Ovary (tissue), 9 donors: ENCODE results near the gene COL5A1. TPM values are rescaled to one million over a fixed set of nuclear protein-coding genes. Genes with fewer than 3 reads are reported as not detected.

ENCODE experiments used
- DNase-seq, 5 donors: peaks; one replicate each; pipeline ENCODE4 v3.0.0-alpha.2; 2019 to 2020
- H3K27ac ChIP-seq, 2 donors: fragments of 200-600 bp; one replicate each; pipeline versions ENCODE4 v1.5.1 to v1.8.0; 2019 to 2022
- H3K27me3 ChIP-seq: fragments of 200-600 bp; one replicate; pipeline ENCODE4 v1.8.0; 2022
- H3K36me3 ChIP-seq: fragments of 200-600 bp; sonication (generic); one replicate; pipeline ENCODE4 v1.5.1; 2019
- H3K4me1 ChIP-seq: one replicate; pipeline ENCODE4 v1.8.1; 2013; ENCODE audit warnings: mild to moderate bottlenecking, moderate library complexity; ENCODE audit not compliant: insufficient read depth
- H3K4me3 ChIP-seq: fragments of 200-600 bp; sonication (generic); one replicate; pipeline ENCODE4 v1.5.1; 2017
- H3K9me3 ChIP-seq, 2 donors: fragments of 200-600 bp in 1 of 2; sonication (generic) in 1 of 2; one replicate each; pipeline versions ENCODE4 v1.5.1 to v1.8.1; 2013 to 2019; ENCODE audit warnings: mild to moderate bottlenecking in 1 of 2, moderate library complexity in 1 of 2
- CTCF ChIP-seq, 3 donors: fragments of 450-650 bp in 2 of 3; fragments of 200-600 bp in 1 of 3; IDR thresholded peaks; one replicate each; pipeline versions ENCODE4 v1.5.1 to v1.8.0; 2016 to 2022; ENCODE audit warnings: antibody characterized with exemption in 3 of 3, mild to moderate bottlenecking in 1 of 3
- EP300 ChIP-seq: sonication (generic); formaldehyde crosslinking; IDR thresholded peaks from one replicate; pipeline ENCODE4 v1.6.1; 2017; ENCODE audit warnings: antibody characterized with exemption
- POLR2A ChIP-seq: fragments of 450-650 bp; IDR thresholded peaks from one replicate; pipeline ENCODE4 v1.6.1; 2017; ENCODE audit warnings: antibody characterized with exemption, mild to moderate bottlenecking, moderate library complexity
- WGBS, 3 donors: extraction: QIAGEN DNeasy Blood & Tissue Kit in 1 of 3; methylation state at CpG; one replicate each; pipeline versions ENCODE4 v1.1.5 to v1.1.7; 2013 to 2017; 5-methylcytosine and 5-hydroxymethylcytosine counted together
- intact Hi-C, 4 donors: fragments of 100-400 bp; cut with DNase I; formaldehyde crosslinking; loops; one replicate each; pipeline versions ENCODE4 v1.11.0 to v1.15.1; 2022 to 2023
- polyA plus RNA-seq, 2 donors: library from polyadenylated mRNA; stranded (reverse); fragments of 200-250 nt in 1 of 2; fragments of 350-450 nt in 1 of 2; fragmentation: Illumina TruSeq in 1 of 2; extraction: RNeasy Lipid Tissue Mini Kit (QIAGEN cat#74804) in 1 of 2; gene quantifications; one replicate each; pipeline ENCODE4 v1.2.3, GENCODE V29; 2013 to 2014
- total RNA-seq, 7 donors: library from RNA; depleted of rRNA in 2 of 7; stranded (reverse); fragments of >200 nt in 2 of 7; fragmentation: NEBNext Ultra II Directional in 3 of 7; extraction: Animal tissue kit (Norgen Biotek cat#: 25700) in 3 of 7; gene quantifications; one replicate each; pipeline versions ENCODE4 v1.1.0 to v1.2.4, GENCODE V29; 2016 to 2023
- donor health status: DM: no; HTN: no; CAD: no; lungs with moderate emphysema.
- donor health status: DM: no; HTN: no; CAD: no.
- donor health status: Bipolar disorder and iron deficiency.
- donor health status: DM: yes; HTN: yes; CAD: no.
- donor health status: DM: no; HTN: no; CAD: no.
- donor health status: DM: yes; HTN: yes; CAD: no.

Gene COL5A1
- total and polyA plus RNA-seq, 9 donors = 28.1 to 117 (median 54.6) TPM

DNA sequence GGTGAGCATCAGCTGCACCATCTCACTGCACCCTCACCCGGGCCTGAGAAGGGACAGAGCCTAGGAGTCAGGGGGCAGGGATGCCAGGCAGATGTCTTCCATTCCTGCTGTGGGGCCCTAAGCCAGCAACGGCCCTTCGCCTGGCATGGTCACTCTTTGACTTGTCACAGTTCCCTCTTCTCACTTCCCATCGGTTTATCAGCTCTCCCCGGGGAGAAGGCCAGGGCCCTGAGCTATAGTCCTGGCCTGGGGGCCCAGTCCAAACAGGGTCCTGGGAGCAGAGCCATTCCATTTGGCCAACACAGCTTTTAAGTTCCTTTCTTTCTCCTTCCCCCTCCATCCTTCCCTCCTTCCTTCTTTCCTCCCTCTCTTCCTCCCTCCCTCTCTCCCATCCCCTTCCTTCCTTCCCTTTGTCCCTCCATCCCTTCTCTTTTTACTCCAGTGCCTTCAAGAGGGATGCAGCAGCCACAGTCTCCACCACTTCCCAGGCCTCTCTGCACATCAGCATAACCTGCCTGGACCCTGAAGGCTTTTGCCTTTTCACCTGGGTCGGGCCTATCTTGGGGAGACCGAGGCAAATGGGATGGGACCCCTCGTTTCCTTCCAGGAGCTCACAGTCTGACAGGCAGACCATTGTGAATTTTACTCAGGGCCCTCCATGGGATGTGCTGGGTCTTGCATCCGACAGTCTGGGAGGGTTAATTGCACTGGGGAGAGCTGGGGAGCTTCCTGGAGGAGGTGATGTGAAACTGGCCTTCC, 4.2 kb downstream of the COL5A1 start:
- peak overlapping the region; percentile 64 to 71 for H3K27ac ChIP-seq
- H3K36me3 ChIP-seq = no peaks in the 10 kb centered on the region
- DNase-seq = no peak
- no peaks in the 10 kb centered on the region for H3K27me3 ChIP-seq
- H3K4me1 ChIP-seq = peaks cover 23% of the 10 kb centered on the region
- peak overlapping the region; percentile 42 for H3K4me3 ChIP-seq
- H3K9me3 ChIP-seq = no peaks in the 10 kb centered on the region
- WGBS, 3 donors = 33 to 44% (median 40%) methylated on average over 9 of the region's 9 CpGs
- intact Hi-C loops = loop anchor here in 3 of 4 donors (5.0 to 10.0 kb wide), 4 partner anchors 188 to 471 kb away; partner anchors contain the start of gene RXRA (in 1 of the 3)
- TF ChIP-seq POLR2A = no peak
- no peak for TF ChIP-seq EP300
- no peak for TF ChIP-seq CTCF (IDR thresholded peaks at IDR 0.05)

- H3K4me1 ChIP-seq = peaks cover 27% of the 10 kb centered on the region
- intact Hi-C loops = loop anchor here in 3 of 4 donors (5.0 to 10.0 kb wide), 4 partner anchors 190 to 473 kb away; partner anchors contain the start of gene RXRA (in 1 of the 3)
- DNase-seq = no peak
Measured at GRCh38 chr9:134647359-134648080, 5.9 kb downstream of the COL5A1 start.

DNA sequence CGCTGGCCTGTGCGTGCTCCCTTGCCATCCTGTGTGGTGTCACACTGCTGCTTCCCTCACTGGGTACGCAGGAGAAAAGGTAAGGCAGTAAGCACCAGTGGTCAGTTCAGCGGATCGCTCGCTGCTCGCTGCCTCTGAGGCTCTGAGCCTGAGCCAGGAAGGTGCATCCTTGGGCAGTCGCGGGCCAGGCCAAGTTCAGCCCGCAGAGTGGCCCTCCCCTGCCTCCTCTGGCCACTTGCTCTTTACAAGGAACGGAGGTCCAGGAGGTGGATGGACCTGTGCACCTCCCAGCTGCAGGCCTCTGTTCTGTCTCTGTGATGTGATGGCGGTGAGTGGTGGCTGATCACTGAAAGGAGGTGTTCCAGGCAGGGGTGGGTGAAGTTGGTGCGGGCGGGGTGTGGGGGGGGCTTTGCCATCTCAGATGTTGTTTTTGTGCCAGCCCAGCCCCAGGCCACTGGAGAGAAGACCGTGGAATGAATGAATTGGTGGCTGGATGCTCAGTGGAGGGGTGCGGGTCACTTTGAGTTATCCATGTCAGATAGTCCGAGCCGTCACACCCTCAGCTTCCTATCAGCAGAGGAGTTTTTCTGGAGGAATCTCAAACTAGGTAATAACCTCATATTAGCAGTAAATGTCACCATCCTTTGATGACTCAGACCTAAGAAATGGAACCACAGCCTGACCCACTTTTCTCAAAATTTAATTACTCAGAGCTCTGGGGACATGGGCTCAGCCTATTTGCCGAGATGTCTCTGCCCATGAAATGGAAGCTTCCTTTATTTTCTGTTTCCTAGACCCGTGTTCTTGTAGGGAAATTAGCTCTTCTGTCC, 7.3 kb downstream of the COL5A1 start:
- Histone ChIP-seq H3K9me3 (no peaks in the 10 kb centered on the region), H3K36me3 (no peaks in the 10 kb centered on the region), H3K27ac (no peak overlapping the region), H3K4me3 (no peak overlapping the region), H3K27me3 (no peaks in the 10 kb centered on the region), H3K4me1 (peaks cover 37% of the 10 kb centered on the region)
- TF ChIP-seq CTCF (IDR thresholded peaks at IDR 0.05) (no peak), EP300 (no peak), POLR2A (no peak)
- intact Hi-C loops = loop anchor here in 3 of 4 donors (5.0 to 10.0 kb wide), 4 partner anchors 192 to 474 kb away; partner anchors contain the start of gene RXRA (in 1 of the 3)
- DNase-seq = peak in 1 of 5 donors; percentile 13
- 77 to 88% (median 85%) methylated on average over 18 to 20 of the region's 20 CpGs for WGBS, 3 donors

More at GRCh38 chr9:134647359-134648080, 5.9 kb downstream of the COL5A1 start:
- Histone ChIP-seq H3K27ac (no peak overlapping the region), H3K9me3 (no peaks in the 10 kb centered on the region), H3K4me3 (no peak overlapping the region), H3K27me3 (no peaks in the 10 kb centered on the region), H3K36me3 (no peaks in the 10 kb centered on the region)
- WGBS, 3 donors = 37 to 48% (median 40%) methylated on average over 33 of the region's 33 CpGs
- TF ChIP-seq CTCF (IDR thresholded peaks at IDR 0.05) (no peak), EP300 (no peak), POLR2A (no peak)
